ENCODE results near the gene PPP1R12C.

PPP1R12C gene

GRCh38 chr19:55041627-55042343, 75.7 kb downstream of the PPP1R12C start:
- DNase-seq, result peak; percentile 43

GRCh38 chr19:55041244-55041626, 76.2 kb downstream of the PPP1R12C start:
- no peak for DNase-seq
